ENCODE measurements around the gene IL1RL2. TPM values are rescaled to one million over a fixed set of nuclear protein-coding genes. Genes with fewer than 3 reads are reported as not detected.

Gene IL1RL2
- total and polyA plus RNA-seq, 2 donors from 2014 or later: 1.4 to 1.8 TPM

GRCh38 chr2:102184018-102184417 lies 2.8 kb upstream of the IL1RL2 start:
- no peaks in the 10 kb centered on the region for H3K27me3 ChIP-seq (ENCODE audit: control insufficient read depth, insufficient read depth, low read length)
- no peak overlapping the region for H3K4me3 ChIP-seq (ENCODE audit: low read length in 3 of 3)
- H3K4me1 ChIP-seq (ENCODE audit: control insufficient read depth in 2 of 3, insufficient read depth in 2 of 3, low read depth in 1 of 3, low read length in 3 of 3): peaks cover 0 to 7% (median 2%) of the 10 kb centered on the region in 3 donors
- FAIRE-seq: no peak
- H3K9ac ChIP-seq (ENCODE audit: low read length in 3 of 3): no peak overlapping the region
- H3K27ac ChIP-seq (ENCODE audit: low read depth in 2 of 2, low read length in 2 of 2): no peak overlapping the region
- no peaks in the 10 kb centered on the region for H3K9me3 ChIP-seq (ENCODE audit: control insufficient read depth in 2 of 3, insufficient read depth in 1 of 3, low read length in 3 of 3)
- no peak for DNase-seq
- TF ChIP-seq CTCF (IDR thresholded peaks at IDR 0.05; ENCODE audit: borderline replicate concordance, extremely low read depth, insufficient read depth): no peak
- no peaks in the 10 kb centered on the region for H3K36me3 ChIP-seq (ENCODE audit: control insufficient read depth in 2 of 3, insufficient read depth in 3 of 3, low read length in 3 of 3)
- intact Hi-C loops (cut with DNase I): no loop called here

- H3K9me3 ChIP-seq (ENCODE audit: control insufficient read depth in 2 of 3, insufficient read depth in 1 of 3, low read length in 3 of 3): no peaks in the 10 kb centered on the region
- no peak overlapping the region for H3K9ac ChIP-seq (ENCODE audit: low read length in 3 of 3)
- intact Hi-C loops (cut with DNase I): no loop called here
- DNase-seq (no peak), FAIRE-seq (no peak)
- no peak overlapping the region for H3K4me3 ChIP-seq (ENCODE audit: low read length in 3 of 3)
- TF ChIP-seq CTCF (IDR thresholded peaks at IDR 0.05; ENCODE audit: borderline replicate concordance, extremely low read depth, insufficient read depth): no peak
- no peaks in the 10 kb centered on the region for H3K27me3 ChIP-seq (ENCODE audit: control insufficient read depth, insufficient read depth, low read length)
- no peaks in the 10 kb centered on the region for H3K36me3 ChIP-seq (ENCODE audit: control insufficient read depth in 2 of 3, insufficient read depth in 3 of 3, low read length in 3 of 3)
- H3K27ac ChIP-seq (ENCODE audit: low read depth in 2 of 2, low read length in 2 of 2): no peak overlapping the region
- peaks cover 0 to 7% (median 2%) of the 10 kb centered on the region in 3 donors for H3K4me1 ChIP-seq (ENCODE audit: control insufficient read depth in 2 of 3, insufficient read depth in 2 of 3, low read depth in 1 of 3, low read length in 3 of 3)
Measured at GRCh38 chr2:102184568-102184967, 2.3 kb upstream of the IL1RL2 start.

- Histone ChIP-seq H3K4me1 (ENCODE audit: control insufficient read depth in 2 of 3, insufficient read depth in 2 of 3, low read depth in 1 of 3, low read length in 3 of 3) (peaks cover 0 to 9% (median 2%) of the 10 kb centered on the region in 3 donors), H3K4me3 (ENCODE audit: low read length in 3 of 3) (no peak overlapping the region), H3K36me3 (ENCODE audit: control insufficient read depth in 2 of 3, insufficient read depth in 3 of 3, low read length in 3 of 3) (no peaks in the 10 kb centered on the region), H3K9me3 (ENCODE audit: control insufficient read depth in 2 of 3, insufficient read depth in 1 of 3, low read length in 3 of 3) (no peaks in the 10 kb centered on the region), H3K9ac (ENCODE audit: low read length in 3 of 3) (no peak overlapping the region), H3K27me3 (ENCODE audit: control insufficient read depth, insufficient read depth, low read length) (no peaks in the 10 kb centered on the region), H3K27ac (ENCODE audit: low read depth in 2 of 2, low read length in 2 of 2) (no peak overlapping the region)
- DNase-seq (no peak), FAIRE-seq (no peak)
- intact Hi-C loops (cut with DNase I): no loop called here
- peak; percentile 30 for TF ChIP-seq CTCF (IDR thresholded peaks at IDR 0.05; ENCODE audit: borderline replicate concordance, extremely low read depth, insufficient read depth)
Measured at GRCh38 chr2:102185347-102185746, 1.5 kb upstream of the IL1RL2 start.

Measured in kidney (tissue), 14 donors.